OCI-LY7 (cell line): Measurements from ENCODE around the gene PCDH9.

ENCODE experiments used
- CTCF ChIP-seq: fragments of 200-600 bp; sonication (generic); conservative IDR thresholded peaks from 2 replicates; pipeline ENCODE4 v1.5.1; 2014; ENCODE audit warnings: mild to moderate bottlenecking, antibody characterized with exemption, low read length, moderate library complexity, mixed read lengths
- EZH2phosphoT487 ChIP-seq: fragments of 200-600 bp; sonication (generic); IDR thresholded peaks from 2 replicates; pipeline ENCODE4 v1.6.1; 2018; ENCODE audit warnings: low read depth, borderline replicate concordance, mild to moderate bottlenecking, mixed run types, antibody characterized with exemption, low read length, moderate library complexity, mixed read lengths

DNA sequence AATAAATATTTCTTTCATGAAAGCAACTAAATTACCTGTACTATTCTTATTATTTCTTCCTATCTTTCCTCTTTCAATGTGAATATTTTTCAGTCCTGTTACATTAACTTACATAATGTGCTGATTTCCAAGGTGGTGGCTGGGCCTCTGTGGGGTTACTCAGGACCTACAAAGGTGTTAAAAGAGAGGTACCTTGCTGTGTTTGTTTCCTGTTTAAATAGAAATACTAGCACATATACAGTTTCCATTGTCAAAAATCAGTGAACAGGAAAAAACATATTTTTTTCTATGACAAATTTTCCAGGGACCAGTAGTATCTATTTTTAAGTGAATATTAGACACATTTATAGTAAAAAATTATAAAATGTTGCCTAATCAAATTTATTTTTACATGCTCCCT lies 8.7 kb upstream of the PCDH9 start:
- TF ChIP-seq CTCF, result no peak
- TF ChIP-seq EZH2phosphoT487, result no peak
